Neural cell (in vitro differentiated cells): ENCODE measurements around the gene IL6R. TPM values are rescaled to one million over a fixed set of nuclear protein-coding genes. Genes with fewer than 3 reads are reported as not detected.

Experiments used
- H2AFZ ChIP-seq: fragments of 200-600, 300-800 bp; sonication (generic), shearing (Covaris generic); 2 replicates; pipeline ENCODE4 v1.6.0; 2014; ENCODE audit warnings: low read depth, mild to moderate bottlenecking, antibody characterized with exemption, low read length, moderate library complexity
- H3F3A ChIP-seq: fragments of 200-600 bp; shearing (Covaris generic); 2 replicates; pipeline ENCODE4 v1.6.1; 2016; ENCODE audit warnings: mild to moderate bottlenecking, moderate library complexity, mixed read lengths, antibody characterized with exemption, low read length; ENCODE audit not compliant: insufficient read depth, poor library complexity, severe bottlenecking
- H3K27ac ChIP-seq: fragments of 200-600, 300-800 bp; sonication (generic), shearing (Covaris generic); 2 replicates; pipeline ENCODE4 v1.5.1; 2014; ENCODE audit warnings: mild to moderate bottlenecking, low read length, moderate library complexity
- H3K27me3 ChIP-seq: fragments of 300-800, 200-600 bp; sonication (generic), shearing (Covaris generic); 2 replicates; pipeline ENCODE4 v1.6.0; 2014; ENCODE audit warnings: mild to moderate bottlenecking, low read depth, low read length, moderate library complexity; ENCODE audit not compliant: insufficient read depth
- H3K36me3 ChIP-seq: fragments of 300-800, 200-600 bp; sonication (generic), shearing (Covaris generic); 2 replicates; pipeline ENCODE4 v1.5.1; 2014; ENCODE audit warnings: mild to moderate bottlenecking, antibody characterized with exemption, low read length, moderate library complexity; ENCODE audit not compliant: insufficient read depth
- H3K4me2 ChIP-seq: fragments of 300-800, 200-600 bp; sonication (generic), shearing (Covaris generic); 2 replicates; pipeline ENCODE4 v1.6.0; 2014; ENCODE audit warnings: mild to moderate bottlenecking, low read length
- H3K4me3 ChIP-seq: fragments of 300-800, 200-600 bp; sonication (generic), shearing (Covaris generic); 2 replicates; pipeline ENCODE4 v1.5.1; 2014; ENCODE audit warnings: mild to moderate bottlenecking, low read length, moderate library complexity
- H3K79me2 ChIP-seq: fragments of 200-600 bp; shearing (Covaris generic); replicated peaks from 2 replicates; pipeline ENCODE4 v1.6.0; 2014; ENCODE audit warnings: mild to moderate bottlenecking, low read length, moderate library complexity; ENCODE audit not compliant: insufficient read depth
- H3K9ac ChIP-seq: fragments of 300-800, 200-600 bp; sonication (generic), shearing (Covaris generic); 2 replicates; pipeline ENCODE4 v1.6.1; 2016; ENCODE audit warnings: mild to moderate bottlenecking, low read length, mixed read lengths
- H3K9me2 ChIP-seq: fragments of 200-600 bp; shearing (Covaris generic); 2 replicates; pipeline ENCODE4 v1.6.1; 2016; ENCODE audit warnings: mild to moderate bottlenecking, low read length, mixed read lengths; ENCODE audit not compliant: insufficient read depth
- H3K9me3 ChIP-seq: fragments of 200-600, 300-800 bp; sonication (generic), shearing (Covaris generic); 2 replicates; pipeline ENCODE4 v1.6.1; 2016; ENCODE audit warnings: mild to moderate bottlenecking, mixed run types, low read length, moderate library complexity, mixed read lengths
- H4K20me1 ChIP-seq: fragments of 200-600 bp; shearing (Covaris generic); 2 replicates; pipeline ENCODE4 v1.6.1; 2016; ENCODE audit warnings: mild to moderate bottlenecking, mixed run types; ENCODE audit not compliant: insufficient read depth
- CTCF ChIP-seq: fragments of 450-650 bp; IDR thresholded peaks from 2 replicates; pipeline ENCODE4 v1.5.1; 2014; ENCODE audit warnings: antibody characterized with exemption, mild to moderate bottlenecking, moderate library complexity; ENCODE audit not compliant: poor library complexity, severe bottlenecking
- EP300 ChIP-seq: fragments of 450-650 bp; conservative IDR thresholded peaks from 2 replicates; pipeline ENCODE4 v1.6.1; 2014; ENCODE audit warnings: antibody characterized with exemption, mild to moderate bottlenecking, moderate library complexity; ENCODE audit not compliant: poor library complexity, severe bottlenecking
- EZH2 ChIP-seq: fragments of 200-600, 300-800 bp; shearing (Covaris generic), sonication (generic); IDR thresholded peaks from 2 replicates; pipeline ENCODE4 v1.6.1; 2014; ENCODE audit warnings: antibody characterized with exemption, low read length, borderline replicate concordance, mild to moderate bottlenecking; ENCODE audit not compliant: insufficient read depth, poor library complexity, severe bottlenecking
- MXI1 ChIP-seq: fragments of 450-650 bp; conservative IDR thresholded peaks from 2 replicates; pipeline ENCODE4 v1.6.1; 2014; ENCODE audit warnings: antibody characterized with exemption, mild to moderate bottlenecking; ENCODE audit not compliant: poor library complexity, severe bottlenecking
- POLR2AphosphoS5 ChIP-seq: IDR thresholded peaks from 2 replicates; pipeline ENCODE4 v1.6.1; 2012
- RAD21 ChIP-seq: fragments of 450-650 bp; conservative IDR thresholded peaks from 2 replicates; pipeline ENCODE4 v1.6.1; 2014; ENCODE audit warnings: antibody characterized with exemption, mild to moderate bottlenecking, moderate library complexity
- REST ChIP-seq: IDR thresholded peaks from 2 replicates; pipeline ENCODE4 v1.6.1; 2012; ENCODE audit warnings: borderline replicate concordance
- SMC3 ChIP-seq: fragments of 450-650 bp; conservative IDR thresholded peaks from 2 replicates; pipeline ENCODE4 v1.6.1; 2014; ENCODE audit warnings: antibody characterized with exemption, mild to moderate bottlenecking, moderate library complexity; ENCODE audit not compliant: poor library complexity
- TAF1 ChIP-seq: IDR thresholded peaks from 2 replicates; pipeline ENCODE4 v1.6.1; 2012; ENCODE audit warnings: low read depth
- polyA plus RNA-seq: library from polyadenylated mRNA; depleted of rRNA; stranded (reverse); fragments of >200 nt; gene quantifications from 2 replicates; pipeline ENCODE4 v1.2.3, GENCODE V29; 2014

IL6R gene
- polyA plus RNA-seq, 1 donor from 2014 or later: not detected

- Histone ChIP-seq H3K27me3 (no peaks in the 10 kb centered on the region), H3K36me3 (no peaks in the 10 kb centered on the region), H3K9me2 (no peaks in the 10 kb centered on the region), H3K27ac (no peak overlapping the region), H3K4me3 (no peak overlapping the region), H3K9me3 (no peaks in the 10 kb centered on the region), H3K79me2 (no peaks in the 10 kb centered on the region), H3K4me2 (no peak overlapping the region), H2AFZ (no peak overlapping the region), H3F3A (no peaks in the 10 kb centered on the region), H3K9ac (no peak overlapping the region), H4K20me1 (no peaks in the 10 kb centered on the region)
- TF ChIP-seq TAF1 (no peak), MXI1 (no peak), REST (no peak), RAD21 (no peak), EP300 (no peak), EZH2 (no peak), SMC3 (no peak), POLR2AphosphoS5 (no peak), CTCF (no peak)
These were observed 29.4 kb downstream of the IL6R start for GRCh38 chr1:154434346-154435085.

- no peaks in the 10 kb centered on the region for H4K20me1 ChIP-seq
- no peaks in the 10 kb centered on the region for H3F3A ChIP-seq
- H3K27me3 ChIP-seq: no peaks in the 10 kb centered on the region
- H3K79me2 ChIP-seq: no peaks in the 10 kb centered on the region
- no peaks in the 10 kb centered on the region for H3K9me3 ChIP-seq
- no peak overlapping the region for H3K4me3 ChIP-seq
- H3K9me2 ChIP-seq: no peaks in the 10 kb centered on the region
- no peak overlapping the region for H3K27ac ChIP-seq
- H3K36me3 ChIP-seq: no peaks in the 10 kb centered on the region
- no peak overlapping the region for H3K9ac ChIP-seq
- H3K4me2 ChIP-seq: no peak overlapping the region
- no peak overlapping the region for H2AFZ ChIP-seq
- TF ChIP-seq MXI1 (no peak), SMC3 (no peak), TAF1 (no peak), REST (no peak), CTCF (no peak), RAD21 (no peak), POLR2AphosphoS5 (no peak), EP300 (no peak), EZH2 (no peak)
These were observed 30.6 kb downstream of the IL6R start for GRCh38 chr1:154435599-154436200.
